Lower lobe of right lung (tissue), 2 donors: ENCODE data around the gene CCDC92. TPM values are rescaled to one million over a fixed set of nuclear protein-coding genes. Genes with fewer than 3 reads are reported as not detected.

Source experiments
- ATAC-seq, 2 donors: fragments of 200-7000 bp; cut with Tn5 transposase; one replicate each; pipeline ENCODE4 v1.9.1; 2020 to 2022; ENCODE audit warnings: mild to moderate bottlenecking in 2 of 2, moderate library complexity in 2 of 2
- DNase-seq: peaks from one replicate; pipeline ENCODE4 v3.0.0-alpha.2; 2020
- H3K27ac ChIP-seq: fragments of 200-600 bp; one replicate; pipeline ENCODE4 v1.8.0; 2022
- H3K27me3 ChIP-seq: fragments of 200-600 bp; one replicate; pipeline ENCODE4 v1.8.0; 2022; ENCODE audit warnings: low read depth
- H3K36me3 ChIP-seq: fragments of 200-600 bp; one replicate; pipeline ENCODE4 v1.8.0; 2022; ENCODE audit warnings: mild to moderate bottlenecking
- H3K4me1 ChIP-seq: fragments of 200-600 bp; one replicate; pipeline ENCODE4 v1.8.0; 2022
- H3K4me3 ChIP-seq: fragments of 200-600 bp; one replicate; pipeline ENCODE4 v1.8.0; 2022; ENCODE audit warnings: mild to moderate bottlenecking
- H3K9me3 ChIP-seq: fragments of 200-600 bp; one replicate; pipeline ENCODE4 v1.8.0; 2022
- CTCF ChIP-seq: fragments of 200-600 bp; IDR thresholded peaks from one replicate; pipeline ENCODE4 v1.8.0; 2022; ENCODE audit warnings: antibody characterized with exemption, mild to moderate bottlenecking
- intact Hi-C: fragments of 100-400 bp; cut with DNase I; formaldehyde crosslinking; loops from one replicate; pipeline ENCODE4 v1.11.0; 2022
- total RNA-seq: library from RNA; stranded (reverse); fragmentation: NEBNext Ultra II Directional; extraction: Animal tissue kit (Norgen Biotek cat#: 25700); gene quantifications from one replicate; pipeline ENCODE4 v1.2.1, GENCODE V29; 2021
- donor health status: DM: no; HTN: yes; CAD: no; lungs with severe emphysema.

Gene CCDC92
- total RNA-seq, 1 donor from 2014 or later = 47.6 TPM

GRCh38 chr12:123983822-123984485 lies 11.3 kb upstream of the CCDC92 start:
- Histone ChIP-seq H3K36me3 (peaks cover 20% of the 10 kb centered on the region), H3K4me1 (peaks cover 34% of the 10 kb centered on the region), H3K4me3 (no peak overlapping the region), H3K27ac (peak overlapping the region; percentile 13), H3K27me3 (no peaks in the 10 kb centered on the region), H3K9me3 (no peaks in the 10 kb centered on the region)
- intact Hi-C loops = loop anchor here (10.0 kb wide), 1 partner anchor 79 kb away; no protein-coding TSS in a partner anchor
- TF ChIP-seq CTCF = peak; percentile 67
- peak; percentile 85 to 87 for ATAC-seq
- DNase-seq = no peak

GRCh38 chr12:123982269-123982668 lies 9.6 kb upstream of the CCDC92 start:
- no peak overlapping the region for H3K27ac ChIP-seq
- H3K4me1 ChIP-seq = peaks cover 33% of the 10 kb centered on the region
- H3K36me3 ChIP-seq = peaks cover 10% of the 10 kb centered on the region
- DNase-seq (no peak), ATAC-seq (no peak)
- H3K27me3 ChIP-seq = no peaks in the 10 kb centered on the region
- no peaks in the 10 kb centered on the region for H3K9me3 ChIP-seq
- no peak for TF ChIP-seq CTCF
- H3K4me3 ChIP-seq = no peak overlapping the region
- intact Hi-C loops = loop anchor here (10.0 kb wide), 1 partner anchor 77 kb away; no protein-coding TSS in a partner anchor

GRCh38 chr12:123979566-123979965 lies 6.9 kb upstream of the CCDC92 start:
- H3K9me3 ChIP-seq = no peaks in the 10 kb centered on the region
- H3K4me3 ChIP-seq = no peak overlapping the region
- H3K27me3 ChIP-seq = no peaks in the 10 kb centered on the region
- ATAC-seq = no peak
- intact Hi-C loops = no loop called here
- H3K27ac ChIP-seq = no peak overlapping the region
- H3K36me3 ChIP-seq = peaks cover 24% of the 10 kb centered on the region
- no peak for TF ChIP-seq CTCF
- no peak for DNase-seq
- H3K4me1 ChIP-seq = peaks cover 26% of the 10 kb centered on the region

GRCh38 chr12:123976227-123976826 lies 3.7 kb upstream of the CCDC92 start:
- no peaks in the 10 kb centered on the region for H3K27me3 ChIP-seq
- DNase-seq (no peak), ATAC-seq (no peak)
- intact Hi-C loops = no loop called here
- no peak overlapping the region for H3K4me3 ChIP-seq
- H3K9me3 ChIP-seq = no peaks in the 10 kb centered on the region
- peaks cover 18% of the 10 kb centered on the region for H3K36me3 ChIP-seq
- peaks cover 20% of the 10 kb centered on the region for H3K4me1 ChIP-seq
- H3K27ac ChIP-seq = no peak overlapping the region
- no peak for TF ChIP-seq CTCF

GRCh38 chr12:123973552-123974341 lies 1.1 kb upstream of the CCDC92 start:
- Histone ChIP-seq H3K4me3 (peak overlapping the region; percentile 78), H3K27ac (peak overlapping the region; percentile 69), H3K36me3 (peaks cover 18% of the 10 kb centered on the region), H3K27me3 (no peaks in the 10 kb centered on the region), H3K4me1 (peaks cover 37% of the 10 kb centered on the region), H3K9me3 (no peaks in the 10 kb centered on the region)
- peak; percentile 68 for DNase-seq
- intact Hi-C loops = no loop called here
- no peak for TF ChIP-seq CTCF
- peak in 1 of 2 donors; percentile 6 for ATAC-seq
